T-cell (primary cell): ENCODE measurements around the gene HOXA10. TPM values are rescaled to one million over a fixed set of nuclear protein-coding genes. Genes with fewer than 3 reads are reported as not detected.
A peak's percentile ranks its signal among the peaks of the same experiment; 100 is the strongest.

ENCODE experiments used
- ATAC-seq, 4 experiments: fragments of 200-7000 bp in 3 of 4; fragments of 150-1000 bp in 1 of 4; cut with Tn5 transposase; replicated peaks in 1 of 4; 1 replicate in 3 of 4; 2 replicates in 1 of 4; pipeline ENCODE4 v1.10.0; 2021; ENCODE audit warnings: moderate library complexity in 3 of 4, mild to moderate bottlenecking in 2 of 4, moderate number of reproducible peaks in 1 of 4
- CTCF ChIA-PET, 2 donors: fragments of 300-600 bp; sonication (Branson Sonifier 250); formaldehyde crosslinking; loops; one replicate each; lab custom pipeline; 2022; ENCODE audit warnings: antibody characterized with exemption in 2 of 2; lab: Charles Lee
- POLR2A ChIA-PET, 2 donors: fragments of 300-600 bp; sonication (Branson Sonifier 250); formaldehyde crosslinking; loops; one replicate each; lab custom pipeline; 2022; ENCODE audit warnings: antibody characterized with exemption in 2 of 2; lab: Charles Lee
- DNase-seq, 35 experiments: peaks; one replicate each; pipeline versions ENCODE4 v3.0.0 to v3.0.0-alpha.2; 2013 to 2023
- H3K27ac ChIP-seq: one replicate; pipeline ENCODE4 v1.5.1; 2013; ENCODE audit warnings: low read length
- H3K27me3 ChIP-seq, 2 experiments: replicated peaks in 1 of 2; 1 replicate in 1 of 2; 2 replicates in 1 of 2; pipeline versions ENCODE4 v1.6.1 to v1.7.0; 2013; ENCODE audit warnings: low read length in 1 of 2, mixed read lengths in 1 of 2; ENCODE audit not compliant: control insufficient read depth in 2 of 2, insufficient read depth in 2 of 2; ENCODE audit errors: extremely low read depth in 1 of 2
- H3K36me3 ChIP-seq, 2 donors: 1 replicate in 1 of 2; 2 replicates in 1 of 2; pipeline versions ENCODE4 v1.6.1 to v1.7.0; 2013; ENCODE audit warnings: low read length in 1 of 2; ENCODE audit not compliant: control insufficient read depth in 2 of 2, insufficient read depth in 1 of 2; ENCODE audit errors: extremely low read depth in 1 of 2
- H3K4me1 ChIP-seq, 2 experiments: 1 replicate in 1 of 2; 2 replicates in 1 of 2; pipeline versions ENCODE4 v1.6.1 to v1.7.0; 2013; ENCODE audit warnings: low read length in 2 of 2, mixed read lengths in 1 of 2; ENCODE audit not compliant: insufficient read depth in 2 of 2, control insufficient read depth in 1 of 2; ENCODE audit errors: extremely low read depth in 1 of 2
- H3K4me3 ChIP-seq, 2 donors: 1 replicate in 1 of 2; 2 replicates in 1 of 2; pipeline versions ENCODE4 v1.5.1 to v1.7.0; 2013; ENCODE audit warnings: mild to moderate bottlenecking in 2 of 2, low read length in 1 of 2, moderate library complexity in 1 of 2; ENCODE audit not compliant: control insufficient read depth in 1 of 2; ENCODE audit errors: extremely low read depth in 1 of 2
- H3K9me3 ChIP-seq: 2 replicates; pipeline ENCODE4 v1.7.0; 2013
- H3K27ac Mint-ChIP-seq, 2 donors: one replicate each; pipeline ENCODE4 v1.8.0; 2020 to 2021; ENCODE audit warnings: mild to moderate bottlenecking in 2 of 2, mixed read lengths in 2 of 2
- H3K27me3 Mint-ChIP-seq, 2 donors: one replicate each; pipeline ENCODE4 v1.8.0; 2021 to 2022; ENCODE audit warnings: mixed read lengths in 2 of 2
- H3K36me3 Mint-ChIP-seq: one replicate; pipeline ENCODE4 v1.8.0; 2021; ENCODE audit warnings: mixed read lengths
- H3K4me1 Mint-ChIP-seq, 3 donors: one replicate each; pipeline ENCODE4 v1.8.0; 2020 to 2022; ENCODE audit warnings: mixed read lengths in 3 of 3, mild to moderate bottlenecking in 1 of 3
- H3K4me3 Mint-ChIP-seq, 3 donors: one replicate each; pipeline ENCODE4 v1.8.0; 2020 to 2022; ENCODE audit warnings: mild to moderate bottlenecking in 3 of 3, mixed read lengths in 3 of 3, moderate library complexity in 3 of 3
- H3K9me3 Mint-ChIP-seq, 3 donors: one replicate each; pipeline ENCODE4 v1.8.0; 2020 to 2022; ENCODE audit warnings: mixed read lengths in 3 of 3
- WGBS: methylation state at CpG from one replicate; pipeline ENCODE4 v1.1.5; 2013; ENCODE audit warnings: missing lambda C conversion rate; ENCODE audit not compliant: insufficient coverage; 5-methylcytosine and 5-hydroxymethylcytosine counted together
- total RNA-seq, 35 experiments: library from RNA in 6 of 35; stranded (reverse) in 6 of 35; fragments of 120-200 nt in 1 of 35; gene quantifications; one replicate each; pipeline versions ENCODE4 v1.2.1 to v1.2.4 and lab custom pipeline; 2013 to 2026

The HOXA10 gene
- total RNA-seq, 5 donors from 2014 or later (not counting 1 experiment from before 2014, with no cell fraction given), result 0.36 to 0.75 (median 0.51) TPM; not detected in 2

GRCh38 chr7:27185013-27185853 is 11.1 kb upstream of the HOXA10 start, which contains the start of gene HOXA11:
Gene HOXA11, minus strand, starts transcription at chr7:27185232. Its CDS starts 88 bp downstream, at chr7:27185144.
- peak within 1 kb of the TSS; percentile 17 to 85 for H3K27ac Mint-ChIP-seq
- WGBS, result 13% methylated on average over 31 of the region's 43 CpGs
- DNase-seq (peak in 5 of 35 experiments; percentile 1 to 47 (median 17)), ATAC-seq (peak in 1 of 4 experiments; percentile 48)
- Histone ChIP-seq H3K9me3 (no peaks in the 10 kb centered on the region), H3K36me3 (no peaks in the 10 kb centered on the region), H3K4me3 (peak within 1 kb of the TSS; percentile 37 to 55), H3K4me1 (peaks cover 27 to 65% of the 10 kb centered on the region in 2 experiments), H3K27me3 (peaks cover 36 to 95% of the 10 kb centered on the region in 2 experiments), H3K27ac (no peak within 1 kb of the TSS)
- no peaks in the 10 kb centered on the region for H3K36me3 Mint-ChIP-seq
- peaks cover 51 to 66% (median 59%) of the 10 kb centered on the region in 3 donors for H3K4me1 Mint-ChIP-seq
- POLR2A ChIA-PET, result no interaction called here
- H3K4me3 Mint-ChIP-seq, result peak within 1 kb of the TSS; percentile 52 to 71 (median 71)
- CTCF ChIA-PET, result interaction anchor here (0.6 to 2.7 kb wide), 3 partner anchors 11 to 46 kb away, joined by 3 to 13 read pairs (median 3); no protein-coding TSS in a partner anchor
- peaks cover 57 to 91% of the 10 kb centered on the region in 2 donors for H3K27me3 Mint-ChIP-seq
- H3K9me3 Mint-ChIP-seq, result no peaks in the 10 kb centered on the region

DNA sequence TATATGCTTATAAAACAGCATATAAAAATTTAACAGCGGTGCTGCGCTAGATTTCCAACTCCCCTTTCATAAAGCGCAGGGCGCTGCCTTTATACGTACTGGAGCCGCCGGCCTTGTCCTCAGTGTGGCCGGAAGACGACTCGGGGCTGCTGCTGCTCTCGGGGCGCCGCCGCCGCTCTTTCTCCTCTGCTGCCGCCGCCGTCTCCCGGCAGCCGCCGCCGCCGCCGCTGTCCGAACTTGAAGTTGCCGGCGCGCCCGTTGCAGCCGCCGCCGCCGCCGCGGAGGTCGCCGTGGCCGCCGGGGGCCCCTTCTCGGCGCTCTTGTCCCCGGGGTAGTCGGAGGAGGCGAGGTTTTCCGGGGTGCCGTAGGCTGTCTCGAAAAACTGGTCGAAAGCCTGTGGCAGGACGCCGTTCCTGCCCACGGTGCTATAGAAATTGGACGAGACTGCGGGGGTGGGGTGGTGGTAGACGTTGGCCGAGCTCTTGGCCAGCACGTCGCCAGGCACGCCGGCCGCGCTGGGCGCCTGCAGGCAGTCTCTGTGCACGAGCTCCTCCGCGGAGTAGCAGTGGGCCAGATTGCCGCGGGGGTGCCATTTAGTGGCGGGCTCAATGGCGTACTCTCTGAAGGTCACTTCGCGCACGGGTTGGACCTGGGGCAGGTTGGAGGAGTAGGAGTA is 10.4 kb upstream of the HOXA10 start:
- Mint-ChIP-seq H3K4me3 (peak overlapping the region; percentile 52 to 71 (median 71)), H3K4me1 (peaks cover 47 to 63% (median 56%) of the 10 kb centered on the region in 3 donors), H3K36me3 (no peaks in the 10 kb centered on the region), H3K27me3 (peaks cover 55 to 89% of the 10 kb centered on the region in 2 donors), H3K27ac (peak overlapping the region in 1 of 2 donors; percentile 61), H3K9me3 (no peaks in the 10 kb centered on the region)
- POLR2A ChIA-PET, result interaction anchor here in 1 of 2 donors (0.6 kb wide), 1 partner anchor 932 kb away, joined by 4 read pairs; no protein-coding TSS in a partner anchor
- DNase-seq (peak in 5 of 35 experiments; percentile 5 to 55 (median 20)), ATAC-seq (peak in 3 of 4 experiments; percentile 15 to 24 (median 17))
- H3K9me3 ChIP-seq, result no peaks in the 10 kb centered on the region
- peaks cover 27 to 69% of the 10 kb centered on the region in 2 experiments for H3K4me1 ChIP-seq
- peak overlapping the region; percentile 37 to 55 for H3K4me3 ChIP-seq
- 1% methylated on average over 72 of the region's 72 CpGs for WGBS
- H3K27me3 ChIP-seq, result peaks cover 32 to 95% of the 10 kb centered on the region in 2 experiments
- CTCF ChIA-PET, result interaction anchor here in 1 of 2 donors (1.5 kb wide), 1 partner anchor 34 kb away, joined by 3 read pairs; no protein-coding TSS in a partner anchor
- H3K36me3 ChIP-seq, result no peaks in the 10 kb centered on the region
- H3K27ac ChIP-seq, result no peak overlapping the region

DNA sequence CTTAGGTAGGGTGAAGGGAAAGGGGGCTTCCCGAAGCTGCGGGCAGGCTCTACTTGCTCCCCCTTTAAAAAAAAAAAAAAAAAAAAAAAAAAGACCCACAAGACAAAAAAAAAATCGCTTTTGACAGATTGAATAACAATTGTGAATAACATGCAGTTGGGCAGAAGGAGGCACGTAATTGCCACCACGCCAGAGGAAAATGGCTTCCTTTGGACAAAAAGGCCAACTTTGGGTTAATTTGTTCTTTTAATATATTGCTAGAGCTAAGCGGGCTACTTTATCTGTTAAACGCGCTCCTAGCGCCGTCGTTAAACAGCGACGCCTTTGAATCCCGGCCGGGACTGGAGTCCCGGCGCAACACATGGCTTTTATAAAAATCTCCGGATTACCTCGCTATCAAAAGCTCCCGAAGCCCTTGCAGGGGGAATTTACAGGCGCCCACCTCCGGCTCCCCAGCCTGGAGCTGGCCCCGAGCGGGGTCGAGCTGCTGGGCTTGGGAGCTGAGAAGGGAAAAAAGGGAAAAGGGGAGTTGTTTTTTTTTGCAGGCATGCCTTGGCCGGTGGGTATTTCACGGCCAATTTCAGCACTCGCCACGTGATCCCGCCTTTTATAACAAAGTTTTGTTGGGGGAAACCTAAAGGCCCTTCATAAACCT is 9.7 kb upstream of the HOXA10 start:
- ATAC-seq (no peak), DNase-seq (peak in 3 of 35 experiments; percentile 5 to 20 (median 6))
- Histone ChIP-seq H3K4me1 (peaks cover 27 to 65% of the 10 kb centered on the region in 2 experiments), H3K27ac (no peak overlapping the region), H3K27me3 (peaks cover 31 to 95% of the 10 kb centered on the region in 2 experiments), H3K4me3 (peak overlapping the region; percentile 11 to 55), H3K9me3 (no peaks in the 10 kb centered on the region), H3K36me3 (no peaks in the 10 kb centered on the region)
- no peaks in the 10 kb centered on the region for H3K9me3 Mint-ChIP-seq
- peaks cover 58 to 89% of the 10 kb centered on the region in 2 donors for H3K27me3 Mint-ChIP-seq
- no peak overlapping the region for H3K27ac Mint-ChIP-seq
- H3K36me3 Mint-ChIP-seq, result no peaks in the 10 kb centered on the region
- peak overlapping the region; percentile 39 to 71 (median 41) for H3K4me3 Mint-ChIP-seq
- POLR2A ChIA-PET, result interaction anchor here in 1 of 2 donors (0.6 kb wide), 1 partner anchor 12 kb away, joined by 3 read pairs; no protein-coding TSS in a partner anchor
- peaks cover 43 to 58% (median 50%) of the 10 kb centered on the region in 3 donors for H3K4me1 Mint-ChIP-seq
- CTCF ChIA-PET, result interaction anchor here in 1 of 2 donors (0.6 to 1.5 kb wide), 2 partner anchors 33 to 886 kb away, joined by 3 to 6 read pairs; no protein-coding TSS in a partner anchor
- WGBS, result 4% methylated on average over 23 of the region's 30 CpGs

DNA sequence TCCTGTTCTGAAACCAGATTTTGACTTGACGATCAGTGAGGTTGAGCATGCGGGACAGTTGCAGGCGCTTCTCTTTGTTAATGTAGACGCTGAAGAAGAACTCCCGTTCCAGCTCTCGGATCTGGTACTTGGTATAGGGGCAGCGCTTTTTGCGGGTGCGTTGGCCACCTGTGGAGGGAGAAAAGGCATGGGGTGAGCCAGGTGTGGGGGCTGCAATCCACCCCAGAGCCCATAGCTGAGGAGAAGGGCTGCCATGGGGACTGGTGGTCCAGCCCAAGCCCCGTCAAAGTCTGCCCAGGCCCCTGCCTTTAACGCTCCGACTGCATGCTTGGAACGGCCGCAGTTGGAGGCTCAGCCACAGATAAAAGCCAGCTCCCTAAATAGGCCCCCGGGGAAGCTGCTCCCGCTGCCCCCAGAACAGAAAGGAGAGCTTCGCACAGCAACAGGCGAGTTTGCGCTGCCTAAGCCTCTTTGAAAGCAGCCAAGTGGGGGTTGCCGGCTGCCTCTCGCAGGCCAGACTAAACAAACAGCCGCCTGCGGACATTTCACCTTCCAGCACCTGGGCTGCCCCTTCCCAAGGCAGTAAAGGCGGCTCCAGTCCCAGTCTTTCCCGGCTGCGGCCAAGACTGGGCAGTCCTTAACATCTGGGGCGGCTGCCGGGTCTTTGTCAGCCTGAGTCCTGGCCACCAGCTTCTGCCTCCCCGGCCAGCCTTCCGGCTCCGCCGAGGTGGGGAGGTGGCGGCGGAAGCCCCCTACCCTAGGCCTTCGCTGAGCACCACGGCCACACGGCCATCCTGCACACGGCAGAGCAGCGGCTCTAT is 9.0 kb upstream of the HOXA10 start:
- Mint-ChIP-seq H3K27me3 (peaks cover 55 to 87% of the 10 kb centered on the region in 2 donors), H3K27ac (peak overlapping the region in 1 of 2 donors; percentile 2), H3K9me3 (no peaks in the 10 kb centered on the region), H3K4me3 (peak overlapping the region in 1 of 3 donors; percentile 71), H3K36me3 (no peaks in the 10 kb centered on the region), H3K4me1 (peaks cover 36 to 51% (median 43%) of the 10 kb centered on the region in 3 donors)
- POLR2A ChIA-PET, result interaction anchor here in 1 of 2 donors (0.6 kb wide), 1 partner anchor 13 kb away, joined by 3 read pairs; no protein-coding TSS in a partner anchor
- H3K27me3 ChIP-seq, result peaks cover 31 to 90% of the 10 kb centered on the region in 2 experiments
- 27% methylated on average over 34 of the region's 39 CpGs for WGBS
- CTCF ChIA-PET, result interaction anchor here in 1 of 2 donors (0.6 kb wide), 1 partner anchor 886 kb away, joined by 6 read pairs; no protein-coding TSS in a partner anchor
- peak in 4 of 35 experiments; percentile 7 to 22 (median 14) for DNase-seq
- H3K4me3 ChIP-seq, result no peak overlapping the region
- no peaks in the 10 kb centered on the region for H3K36me3 ChIP-seq
- no peak for ATAC-seq
- no peaks in the 10 kb centered on the region for H3K9me3 ChIP-seq
- H3K4me1 ChIP-seq, result peaks cover 22 to 58% of the 10 kb centered on the region in 2 experiments
- no peak overlapping the region for H3K27ac ChIP-seq

- Mint-ChIP-seq H3K27me3 (peaks cover 55 to 87% of the 10 kb centered on the region in 2 donors), H3K4me1 (peaks cover 28 to 45% (median 37%) of the 10 kb centered on the region in 3 donors), H3K36me3 (no peaks in the 10 kb centered on the region), H3K4me3 (peak overlapping the region in 1 of 3 donors; percentile 5), H3K9me3 (no peaks in the 10 kb centered on the region), H3K27ac (peak overlapping the region in 1 of 2 donors; percentile 2)
- no peak overlapping the region for H3K4me3 ChIP-seq
- no peaks in the 10 kb centered on the region for H3K9me3 ChIP-seq
- no peak for ATAC-seq
- no peak overlapping the region for H3K27ac ChIP-seq
- no peaks in the 10 kb centered on the region for H3K36me3 ChIP-seq
- CTCF ChIA-PET, result interaction anchor here in 1 of 2 donors (0.6 kb wide), 2 partner anchors 19 to 477 kb away, joined by 7 to 9 read pairs; no protein-coding TSS in a partner anchor
- peaks cover 30 to 88% of the 10 kb centered on the region in 2 experiments for H3K27me3 ChIP-seq
- peaks cover 19 to 51% of the 10 kb centered on the region in 2 experiments for H3K4me1 ChIP-seq
- POLR2A ChIA-PET, result no interaction called here
- no CpG with 5 or more reads among the region's 4 CpGs for WGBS
- DNase-seq, result peak in 1 of 35 experiments; percentile 2
Measured at GRCh38 chr7:27182285-27182841, 8.2 kb upstream of the HOXA10 start.
